Activated naive CD8-positive, alpha-beta T cell (primary cell): ENCODE results near the gene NELFCD.

Experiments
- H3K27ac Mint-ChIP-seq: one replicate; pipeline ENCODE4 v1.8.0; 2021; ENCODE audit warnings: mixed read lengths
- H3K27me3 Mint-ChIP-seq: one replicate; pipeline ENCODE4 v1.8.0; 2021; ENCODE audit warnings: mixed read lengths
- H3K36me3 Mint-ChIP-seq: one replicate; pipeline ENCODE4 v1.8.0; 2021; ENCODE audit warnings: mixed read lengths
- H3K4me1 Mint-ChIP-seq: one replicate; pipeline ENCODE4 v1.8.0; 2021; ENCODE audit warnings: low read depth, mixed read lengths
- H3K4me3 Mint-ChIP-seq: one replicate; pipeline ENCODE4 v1.8.0; 2021; ENCODE audit warnings: mild to moderate bottlenecking, mixed read lengths
- H3K9me3 Mint-ChIP-seq: one replicate; pipeline ENCODE4 v1.8.0; 2021; ENCODE audit warnings: low read depth, mixed read lengths

Gene NELFCD

DNA sequence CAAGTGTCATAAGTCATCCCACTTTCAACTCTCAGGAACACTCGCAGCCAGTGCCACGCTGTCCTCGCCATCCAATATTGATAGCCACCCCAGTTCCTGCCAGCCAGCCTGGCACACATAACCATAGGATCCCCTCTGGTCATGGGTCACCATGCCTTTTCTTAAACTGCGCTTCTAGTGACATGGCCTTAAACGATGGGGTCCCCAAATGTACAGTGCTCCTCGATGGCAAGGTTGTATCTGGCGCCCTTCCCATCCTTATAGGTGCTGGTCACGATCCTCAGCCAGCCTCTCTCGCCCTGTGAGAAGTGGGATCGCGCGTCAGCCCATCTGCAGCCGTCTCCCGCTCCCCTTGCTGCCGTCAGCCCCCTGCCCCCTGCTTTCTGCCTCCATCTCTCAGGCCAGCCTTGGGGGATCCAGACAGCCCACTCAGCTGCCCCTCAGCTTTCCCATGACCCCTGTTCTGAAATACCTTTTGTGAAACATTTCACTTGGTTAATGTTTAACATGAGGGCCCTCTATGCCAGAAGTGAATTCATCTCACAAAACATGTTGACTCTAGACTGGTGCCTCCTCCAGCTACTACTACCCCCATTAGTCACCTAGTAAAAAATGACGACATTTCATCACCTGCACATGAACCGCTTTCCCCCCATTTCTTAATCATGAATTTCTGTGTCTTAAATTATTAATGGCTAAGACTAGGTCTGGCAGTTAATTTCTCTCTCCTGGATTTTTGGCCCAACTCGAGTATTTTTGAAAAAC lies 14.6 kb downstream of the NELFCD start:
- H3K36me3 Mint-ChIP-seq, result peaks cover 10% of the 10 kb centered on the region

DNA sequence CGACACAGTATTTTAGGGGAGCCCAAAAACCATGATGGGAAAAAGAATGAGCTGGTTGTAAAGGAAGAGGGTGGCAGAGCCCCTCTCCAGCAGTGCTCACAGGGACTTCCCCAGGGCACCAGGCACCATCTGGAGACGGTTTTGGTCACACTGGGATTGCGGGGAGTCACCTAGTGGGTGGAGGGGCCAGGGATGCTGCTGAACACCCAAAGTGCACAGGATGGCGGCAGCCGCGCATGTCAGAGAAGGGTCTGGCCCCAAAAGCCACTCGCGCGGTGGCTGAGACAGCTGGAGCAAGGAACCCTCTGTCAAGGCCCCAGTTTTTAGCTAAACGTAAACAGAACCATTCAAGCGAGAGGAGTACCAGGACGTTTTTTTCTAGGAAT lies 15.2 kb downstream of the NELFCD start:
- H3K9me3 Mint-ChIP-seq, result no peaks in the 10 kb centered on the region
- no peaks in the 10 kb centered on the region for H3K27me3 Mint-ChIP-seq
- no peak overlapping the region for H3K4me3 Mint-ChIP-seq
- peaks cover 10% of the 10 kb centered on the region for H3K36me3 Mint-ChIP-seq
- no peaks in the 10 kb centered on the region for H3K4me1 Mint-ChIP-seq
- H3K27ac Mint-ChIP-seq, result no peak overlapping the region

More for the DNA sequence above, 14.6 kb downstream of the NELFCD start:
- H3K9me3 Mint-ChIP-seq, result no peaks in the 10 kb centered on the region
- H3K4me3 Mint-ChIP-seq, result no peak overlapping the region
- no peaks in the 10 kb centered on the region for H3K27me3 Mint-ChIP-seq
- no peaks in the 10 kb centered on the region for H3K4me1 Mint-ChIP-seq
- no peak overlapping the region for H3K27ac Mint-ChIP-seq

DNA sequence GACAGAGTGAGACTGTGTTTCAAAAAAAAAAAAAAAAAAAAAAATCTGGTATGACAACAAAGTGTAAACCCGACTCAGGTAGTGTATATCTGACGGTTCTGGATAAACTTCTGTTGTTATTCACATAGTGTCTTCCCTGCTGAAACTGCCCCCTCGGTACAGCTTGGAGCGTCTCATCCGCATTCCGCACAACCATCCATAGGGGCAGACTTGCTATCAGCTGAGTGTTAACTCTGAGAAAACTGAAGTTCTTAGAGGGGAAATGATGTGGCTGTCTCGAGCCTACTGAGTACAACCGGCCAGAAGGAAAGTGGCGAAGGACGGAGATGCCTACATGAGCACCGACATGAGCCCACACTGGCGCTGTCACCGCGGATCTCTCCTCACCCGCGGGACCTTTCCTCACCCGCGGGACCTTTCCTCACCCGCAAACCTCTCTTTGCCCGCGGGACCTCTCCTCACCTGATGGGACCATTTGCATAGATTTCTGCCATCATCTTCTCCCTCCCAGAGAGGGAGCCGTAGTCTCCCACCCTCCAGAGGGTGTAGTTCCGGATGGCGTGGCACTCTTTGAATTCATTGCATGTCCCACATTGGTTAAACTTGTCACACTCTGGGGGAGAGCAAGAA lies 16.2 kb downstream of the NELFCD start:
- H3K4me1 Mint-ChIP-seq, result peaks cover under 1% of the 10 kb centered on the region
- no peak overlapping the region for H3K4me3 Mint-ChIP-seq
- no peaks in the 10 kb centered on the region for H3K9me3 Mint-ChIP-seq
- H3K36me3 Mint-ChIP-seq, result peaks cover 10% of the 10 kb centered on the region
- no peak overlapping the region for H3K27ac Mint-ChIP-seq
- no peaks in the 10 kb centered on the region for H3K27me3 Mint-ChIP-seq

DNA sequence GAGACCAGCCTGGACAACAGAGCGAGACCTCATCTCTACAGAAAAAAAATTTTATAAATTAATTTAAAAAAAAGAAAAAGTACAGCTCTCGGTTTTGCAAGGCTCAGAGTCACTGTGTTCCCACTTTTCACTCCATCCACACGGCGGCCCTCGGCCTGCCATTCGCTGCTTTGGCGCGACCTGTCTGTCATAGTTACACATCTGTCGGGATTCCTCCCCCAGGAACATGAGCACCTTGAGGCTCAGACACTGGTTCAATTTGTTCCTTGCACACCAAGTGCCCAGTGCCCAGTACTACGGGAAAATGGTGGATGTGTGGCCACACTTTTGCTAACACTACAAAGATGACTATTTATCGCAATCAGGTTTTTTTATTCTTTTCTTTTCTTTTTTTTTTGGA lies 17.6 kb downstream of the NELFCD start:
- H3K4me1 Mint-ChIP-seq, result peaks cover 10% of the 10 kb centered on the region
- H3K27ac Mint-ChIP-seq, result no peak overlapping the region
- H3K27me3 Mint-ChIP-seq, result no peaks in the 10 kb centered on the region
- H3K4me3 Mint-ChIP-seq, result no peak overlapping the region
- H3K36me3 Mint-ChIP-seq, result peaks cover 10% of the 10 kb centered on the region
- H3K9me3 Mint-ChIP-seq, result no peaks in the 10 kb centered on the region

DNA sequence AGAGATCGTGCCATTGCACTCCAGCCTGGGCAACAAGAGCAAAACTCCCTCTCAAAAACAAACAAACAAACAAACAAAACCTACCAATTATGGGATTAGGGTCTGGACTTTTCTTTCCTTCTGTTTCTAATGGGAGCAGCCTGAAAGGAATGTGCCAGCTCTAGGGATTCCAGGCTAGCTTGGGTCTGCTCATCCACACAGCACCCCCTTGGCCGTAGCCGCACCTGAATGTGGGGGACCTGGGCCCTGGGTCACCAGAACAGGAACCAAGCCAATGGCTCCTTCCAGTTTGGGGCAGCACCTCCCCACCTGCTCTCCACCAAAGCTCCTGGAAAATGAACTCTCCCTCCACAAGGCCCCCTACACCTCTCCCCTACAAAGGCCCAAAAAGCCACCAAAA lies 19.3 kb downstream of the NELFCD start:
- H3K4me1 Mint-ChIP-seq, result peaks cover 27% of the 10 kb centered on the region
- no peak overlapping the region for H3K27ac Mint-ChIP-seq
- H3K36me3 Mint-ChIP-seq, result peaks cover 8% of the 10 kb centered on the region
- H3K27me3 Mint-ChIP-seq, result no peaks in the 10 kb centered on the region
- no peaks in the 10 kb centered on the region for H3K9me3 Mint-ChIP-seq
- no peak overlapping the region for H3K4me3 Mint-ChIP-seq

DNA sequence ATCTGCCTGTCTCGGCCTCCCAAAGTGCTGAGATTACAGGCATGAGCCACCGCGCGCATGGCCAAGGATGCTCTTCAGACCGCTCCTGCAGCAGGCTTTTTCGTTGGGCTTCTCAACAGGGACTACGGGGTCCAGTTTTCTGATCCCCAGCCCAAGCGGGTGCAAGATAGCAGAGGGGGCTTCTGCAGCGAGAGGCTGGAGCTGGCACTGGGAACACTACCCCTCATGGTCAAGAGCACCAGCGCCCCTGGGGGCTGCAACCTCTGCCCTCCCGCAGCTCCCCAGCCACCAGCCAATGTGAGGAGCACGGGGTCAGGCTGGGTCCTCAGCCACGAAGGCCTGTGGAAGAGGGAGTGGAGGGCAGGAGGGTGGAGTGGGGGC lies 20.0 kb downstream of the NELFCD start:
- Mint-ChIP-seq H3K4me3 (no peak overlapping the region), H3K9me3 (no peaks in the 10 kb centered on the region), H3K27me3 (no peaks in the 10 kb centered on the region), H3K27ac (no peak overlapping the region), H3K36me3 (peaks cover 6% of the 10 kb centered on the region), H3K4me1 (peaks cover 33% of the 10 kb centered on the region)

DNA sequence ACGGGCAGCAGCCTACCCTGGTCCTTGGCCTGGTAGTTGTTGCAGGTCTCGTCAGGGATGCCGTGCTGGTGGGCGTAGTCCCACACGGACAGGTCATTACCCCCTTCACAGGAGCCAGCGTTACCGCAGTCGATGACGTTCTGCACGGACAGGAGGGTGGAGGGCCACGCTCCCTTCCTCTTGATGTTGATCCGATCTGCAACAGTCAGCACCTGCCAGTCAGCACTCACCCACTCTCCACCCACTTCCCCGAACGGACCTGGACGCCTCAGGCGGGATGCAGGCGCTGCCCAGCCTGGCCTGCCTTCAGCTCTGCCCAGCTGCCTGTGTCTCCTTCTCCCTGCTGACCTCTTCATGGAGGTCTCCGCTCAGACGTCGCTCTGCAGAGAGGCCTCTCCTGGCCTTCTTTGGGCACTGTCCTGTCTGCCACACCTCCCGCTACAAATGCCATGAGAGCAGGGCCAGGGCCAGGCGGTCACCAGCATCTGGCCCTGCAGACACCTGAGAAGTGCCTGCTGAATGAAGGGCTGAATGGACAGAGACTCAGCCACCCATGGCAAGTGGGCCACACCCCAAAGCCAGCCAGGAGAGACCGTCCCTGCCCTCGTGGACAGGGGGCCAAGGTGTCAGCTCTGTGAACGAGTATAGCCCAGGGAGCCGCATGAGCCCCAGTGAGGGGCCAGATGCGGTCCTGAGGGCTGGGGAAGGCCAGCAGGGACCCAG lies 20.6 kb downstream of the NELFCD start:
- peaks cover 35% of the 10 kb centered on the region for H3K4me1 Mint-ChIP-seq
- no peaks in the 10 kb centered on the region for H3K27me3 Mint-ChIP-seq
- peaks cover 6% of the 10 kb centered on the region for H3K36me3 Mint-ChIP-seq
- no peak overlapping the region for H3K27ac Mint-ChIP-seq
- H3K9me3 Mint-ChIP-seq, result no peaks in the 10 kb centered on the region
- H3K4me3 Mint-ChIP-seq, result no peak overlapping the region

DNA sequence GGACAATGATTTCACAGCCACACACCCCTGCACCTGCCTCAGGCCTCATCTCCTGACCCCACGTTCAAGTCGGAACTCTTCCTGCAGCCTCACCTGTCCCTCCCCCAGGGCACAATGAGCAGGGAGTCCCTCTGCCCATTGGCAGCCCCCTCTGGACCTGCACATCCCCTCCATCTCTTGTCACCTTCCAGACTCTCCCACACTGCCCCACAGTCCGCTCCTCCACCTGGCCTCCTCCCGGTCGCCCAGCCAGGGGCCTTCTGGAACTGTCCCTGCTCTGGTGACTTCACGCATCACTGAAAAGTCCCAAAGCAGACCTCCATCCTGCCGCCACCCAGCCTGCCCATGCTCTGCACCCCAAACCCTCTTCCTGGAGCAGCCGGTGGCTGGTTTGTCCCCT lies 21.3 kb downstream of the NELFCD start:
- H3K9me3 Mint-ChIP-seq, result no peaks in the 10 kb centered on the region
- no peak overlapping the region for H3K4me3 Mint-ChIP-seq
- H3K27me3 Mint-ChIP-seq, result no peaks in the 10 kb centered on the region
- peaks cover 35% of the 10 kb centered on the region for H3K4me1 Mint-ChIP-seq
- no peak overlapping the region for H3K27ac Mint-ChIP-seq
- peaks cover 6% of the 10 kb centered on the region for H3K36me3 Mint-ChIP-seq

DNA sequence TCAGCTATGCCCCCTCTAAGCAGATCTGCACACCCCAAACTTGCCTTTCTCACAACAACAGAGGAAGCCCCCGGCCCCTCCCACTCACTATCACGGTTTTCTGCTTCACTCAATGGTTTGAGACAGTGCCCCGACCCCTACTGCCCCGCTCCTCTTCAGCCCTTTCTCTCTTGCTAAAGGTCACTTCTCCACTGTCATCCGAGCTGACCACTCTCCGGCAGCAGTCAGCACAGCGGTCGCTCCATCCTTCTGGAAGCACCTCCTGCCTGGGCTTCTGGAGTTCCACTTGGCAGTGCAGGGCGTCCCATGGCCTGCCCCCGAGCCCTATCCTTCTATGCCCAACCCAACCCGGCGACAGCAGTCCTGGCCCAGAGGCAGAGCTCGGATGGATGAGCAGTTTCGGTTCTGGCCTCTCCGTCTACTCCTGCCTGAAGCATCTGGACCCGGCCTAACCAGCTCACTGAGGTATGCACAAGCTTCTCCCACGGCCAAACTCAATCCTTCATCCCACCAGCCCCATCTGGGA lies 21.9 kb downstream of the NELFCD start:
- H3K9me3 Mint-ChIP-seq, result no peaks in the 10 kb centered on the region
- H3K27me3 Mint-ChIP-seq, result no peaks in the 10 kb centered on the region
- peaks cover 35% of the 10 kb centered on the region for H3K4me1 Mint-ChIP-seq
- H3K27ac Mint-ChIP-seq, result no peak overlapping the region
- H3K4me3 Mint-ChIP-seq, result no peak overlapping the region
- H3K36me3 Mint-ChIP-seq, result peaks cover under 1% of the 10 kb centered on the region

DNA sequence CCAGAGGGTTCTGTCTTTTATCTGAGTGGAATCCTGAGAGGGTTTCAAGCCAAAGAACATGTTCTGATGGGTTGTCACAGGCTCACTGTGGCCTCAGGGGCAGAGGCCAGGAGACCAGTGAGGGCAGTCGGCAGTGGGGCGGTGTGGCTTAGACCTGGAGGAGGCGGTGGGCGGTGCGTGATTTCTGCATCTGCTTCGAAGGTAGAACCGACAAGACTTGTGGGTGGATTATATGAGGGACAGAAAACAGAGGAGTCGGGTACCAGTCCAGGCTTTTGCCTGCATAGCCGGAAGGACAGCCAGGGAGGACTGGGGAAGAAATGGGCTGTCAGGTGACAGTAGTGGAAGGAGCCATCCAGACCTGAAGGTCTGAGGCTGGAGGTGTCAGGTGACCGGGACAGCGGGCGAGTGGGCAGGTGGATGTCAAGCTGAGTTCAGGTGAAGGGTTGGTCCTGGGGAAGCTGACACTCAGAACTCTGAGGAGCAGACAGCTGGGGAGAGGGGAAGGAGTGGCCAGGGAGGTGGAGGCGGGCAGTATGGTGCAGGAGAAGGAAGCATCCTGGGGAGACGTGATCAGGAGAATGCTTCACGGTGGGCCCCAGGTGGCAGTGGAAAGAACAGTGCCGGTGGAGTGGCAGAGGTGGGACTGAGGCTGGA lies 22.9 kb downstream of the NELFCD start:
- H3K27me3 Mint-ChIP-seq, result no peaks in the 10 kb centered on the region
- H3K36me3 Mint-ChIP-seq, result no peaks in the 10 kb centered on the region
- no peaks in the 10 kb centered on the region for H3K9me3 Mint-ChIP-seq
- peaks cover 35% of the 10 kb centered on the region for H3K4me1 Mint-ChIP-seq
- H3K27ac Mint-ChIP-seq, result peak overlapping the region; percentile 68
- H3K4me3 Mint-ChIP-seq, result peak overlapping the region; percentile 74

DNA sequence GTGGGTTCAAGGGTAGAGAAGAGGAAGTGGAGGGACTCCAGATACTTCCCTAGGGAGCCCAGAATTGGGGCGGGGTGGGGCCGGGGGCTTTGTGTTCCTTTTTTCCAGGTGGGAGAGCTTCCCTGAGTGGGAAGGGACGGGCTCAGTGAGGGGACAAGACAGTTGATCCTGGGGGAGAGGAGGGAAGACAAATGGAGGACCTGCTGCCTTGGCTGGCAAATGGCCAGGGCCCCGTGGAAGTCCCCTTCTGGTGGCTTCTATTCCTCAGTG lies 23.4 kb downstream of the NELFCD start:
- Mint-ChIP-seq H3K27ac (no peak overlapping the region), H3K9me3 (no peaks in the 10 kb centered on the region), H3K36me3 (no peaks in the 10 kb centered on the region), H3K27me3 (no peaks in the 10 kb centered on the region), H3K4me1 (peaks cover 35% of the 10 kb centered on the region), H3K4me3 (peak overlapping the region; percentile 74)

DNA sequence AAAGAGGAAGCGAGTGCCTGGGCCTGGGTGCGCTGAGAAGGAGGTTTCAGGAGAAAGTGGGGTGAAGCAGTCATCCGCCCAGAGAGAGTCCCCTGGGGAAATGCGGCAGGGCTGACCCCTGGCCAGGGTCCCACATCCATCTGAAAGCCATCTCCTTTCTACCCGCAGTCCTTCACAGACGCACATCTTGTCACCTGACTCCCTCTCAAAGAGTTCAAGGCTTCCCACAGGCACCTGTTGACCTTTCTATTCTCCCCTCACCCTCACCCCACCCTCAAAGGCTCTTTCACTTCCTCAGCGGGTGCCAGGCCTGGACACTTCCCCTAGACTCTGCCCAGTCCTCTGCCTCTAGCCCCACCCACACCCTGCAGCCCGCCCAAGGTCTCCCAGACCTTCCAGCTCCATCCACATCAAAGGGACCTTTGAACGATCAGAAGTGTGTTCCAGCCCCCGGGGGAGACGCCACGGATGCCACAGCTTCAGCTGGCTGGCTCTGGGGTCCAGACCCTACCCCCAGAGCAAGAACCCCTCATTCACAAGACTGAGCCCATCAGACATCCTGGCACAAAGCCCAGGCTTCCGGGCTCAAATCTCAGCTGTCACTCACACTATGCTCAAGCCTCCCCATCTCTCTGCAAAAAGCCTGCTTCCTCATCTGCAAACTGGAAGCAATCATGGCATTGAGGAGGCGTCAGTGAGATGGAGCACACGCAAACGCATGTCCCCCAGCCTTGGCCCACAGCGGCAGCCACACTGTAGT lies 23.9 kb downstream of the NELFCD start:
- H3K27ac Mint-ChIP-seq, result peak overlapping the region; percentile 67
- no peaks in the 10 kb centered on the region for H3K27me3 Mint-ChIP-seq
- peak overlapping the region; percentile 74 for H3K4me3 Mint-ChIP-seq
- H3K4me1 Mint-ChIP-seq, result peaks cover 35% of the 10 kb centered on the region
- no peaks in the 10 kb centered on the region for H3K9me3 Mint-ChIP-seq
- H3K36me3 Mint-ChIP-seq, result no peaks in the 10 kb centered on the region

DNA sequence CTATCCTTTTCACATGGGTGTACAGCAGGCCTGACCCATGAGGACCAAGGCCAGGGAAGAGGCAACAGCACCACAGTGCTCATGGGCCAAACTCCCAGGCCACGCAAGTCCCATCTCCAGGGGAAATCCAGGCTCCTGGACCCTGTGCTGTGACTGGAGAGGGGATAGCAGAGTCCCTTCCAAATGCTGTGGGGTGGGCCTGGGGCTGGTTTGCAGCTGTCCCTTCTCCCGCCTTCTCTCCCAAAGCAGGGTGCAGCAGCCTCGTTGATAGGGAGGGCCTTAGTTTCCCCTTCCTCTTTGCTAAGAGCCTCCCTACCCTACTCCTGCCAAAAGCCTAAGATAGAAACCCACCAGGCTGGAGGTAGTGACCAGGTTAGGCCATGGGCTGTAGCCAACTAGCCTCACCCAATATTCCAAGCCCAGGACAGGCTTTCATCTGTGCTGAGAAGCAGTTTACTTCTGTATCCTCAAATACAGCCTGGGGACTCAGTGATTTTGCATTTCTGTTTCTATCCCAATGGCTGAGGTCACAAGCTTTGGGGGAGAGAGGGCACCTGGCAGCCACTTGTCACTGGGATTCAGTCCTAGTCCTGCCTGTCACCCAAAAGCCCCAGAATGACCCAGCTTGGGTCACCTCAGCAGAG lies 24.6 kb downstream of the NELFCD start:
- no peaks in the 10 kb centered on the region for H3K9me3 Mint-ChIP-seq
- H3K4me3 Mint-ChIP-seq, result peak overlapping the region; percentile 74
- no peaks in the 10 kb centered on the region for H3K36me3 Mint-ChIP-seq
- H3K27ac Mint-ChIP-seq, result peak overlapping the region; percentile 68
- H3K27me3 Mint-ChIP-seq, result no peaks in the 10 kb centered on the region
- H3K4me1 Mint-ChIP-seq, result peaks cover 35% of the 10 kb centered on the region
